H1 (cell line): ENCODE data around the gene SLC39A2. TPM values are rescaled to one million over a fixed set of nuclear protein-coding genes. Genes with fewer than 3 reads are reported as not detected.

Experiments used
- CTCF ChIA-PET: fragments of 300-600 bp; sonication (Branson Sonifier 250); formaldehyde crosslinking; loops from one replicate; lab custom pipeline; 2021; ENCODE audit not compliant: partially characterized antibody; lab: Charles Lee
- POLR2A ChIA-PET: fragments of 300-600 bp; sonication (Branson Sonifier 250); formaldehyde crosslinking; loops from one replicate; lab custom pipeline; 2021; ENCODE audit warnings: inconsistent platforms; ENCODE audit not compliant: partially characterized antibody; lab: Charles Lee
- DNase-seq, 2 experiments: peaks; one replicate each; pipeline versions ENCODE4 v3.0.0 to v3.0.0-alpha.2; 2010 to 2022; ENCODE audit warnings: low spot score in 2 of 2, low read depth in 1 of 2, mixed read lengths in 1 of 2
- FAIRE-seq: peaks from 2 replicates; lab custom pipeline; 2011; peaks lifted over from hg19 to GRCh38; lab: Jason Lieb, UNC
- H2AFZ ChIP-seq: 2 replicates; pipeline ENCODE4 v1.8.1; 2012; ENCODE audit warnings: low read length, inconsistent platforms
- H2AK5ac ChIP-seq: 2 replicates; pipeline ENCODE4 v1.6.1; 2013; ENCODE audit warnings: low read depth, low read length
- H2BK120ac ChIP-seq: replicated peaks from 2 replicates; pipeline ENCODE3; 2013; ENCODE audit warnings: low read depth, low read length, inconsistent platforms
- H2BK12ac ChIP-seq: 2 replicates; pipeline ENCODE4 v1.6.1; 2013; ENCODE audit warnings: low read depth, low read length
- H2BK15ac ChIP-seq: 2 replicates; pipeline ENCODE4 v1.6.1; 2013; ENCODE audit warnings: low read length
- H2BK20ac ChIP-seq: 2 replicates; pipeline ENCODE4 v1.6.1; 2013; ENCODE audit warnings: low read length
- H2BK5ac ChIP-seq: 2 replicates; pipeline ENCODE4 v1.6.1; 2013; ENCODE audit warnings: low read depth, low read length
- H3K14ac ChIP-seq: 2 replicates; pipeline ENCODE4 v1.6.1; 2013; ENCODE audit warnings: inconsistent platforms; ENCODE audit not compliant: insufficient read length
- H3K18ac ChIP-seq: 2 replicates; pipeline ENCODE4 v1.6.1; 2013; ENCODE audit warnings: low read length; ENCODE audit errors: extremely low read depth
- H3K23ac ChIP-seq: 2 replicates; pipeline ENCODE4 v1.6.1; 2013; ENCODE audit warnings: inconsistent platforms; ENCODE audit not compliant: insufficient read length
- H3K23me2 ChIP-seq: 2 replicates; pipeline ENCODE4 v1.6.1; 2013; ENCODE audit warnings: low read depth, low read length
- H3K27ac ChIP-seq: 2 replicates; pipeline ENCODE4 v1.6.1; 2011; ENCODE audit warnings: low read depth, low read length, inconsistent platforms
- H3K27me3 ChIP-seq, 4 experiments: replicated peaks in 1 of 4; 1 replicate in 1 of 4; 2 replicates in 3 of 4; pipeline versions ENCODE4 v1.6.1 to v1.8.1; 2011 to 2013; ENCODE audit warnings: low read length in 3 of 4, mild to moderate bottlenecking in 3 of 4, inconsistent platforms in 2 of 4, mixed read lengths in 2 of 4, moderate library complexity in 1 of 4; ENCODE audit not compliant: control insufficient read depth in 3 of 4, insufficient read depth in 3 of 4; ENCODE audit errors: extremely low read depth in 1 of 4
- H3K36me3 ChIP-seq, 4 experiments: 2 replicates each; pipeline versions ENCODE4 v1.6.1 to v1.8.1; 2011 to 2013; ENCODE audit warnings: mild to moderate bottlenecking in 4 of 4, low read length in 3 of 4, moderate library complexity in 2 of 4, control low read depth in 1 of 4, inconsistent platforms in 1 of 4; ENCODE audit not compliant: insufficient read depth in 4 of 4, control insufficient read depth in 2 of 4
- H3K4ac ChIP-seq: replicated peaks from 2 replicates; pipeline ENCODE3; 2013; ENCODE audit warnings: low read length, low read depth, mixed read lengths, inconsistent platforms; ENCODE audit not compliant: insufficient read length
- H3K4me1 ChIP-seq, 4 experiments: replicated peaks in 1 of 4; 1 replicate in 1 of 4; 2 replicates in 3 of 4; pipeline versions ENCODE4 v1.6.1 to v1.8.1; 2011 to 2013; ENCODE audit warnings: low read length in 3 of 4, inconsistent platforms in 2 of 4, mixed read lengths in 1 of 4; ENCODE audit not compliant: insufficient read depth in 4 of 4, control insufficient read depth in 3 of 4
- H3K4me2 ChIP-seq, 2 experiments: 2 replicates each; pipeline versions ENCODE4 v1.6.1 to v1.8.1; 2011 to 2013; ENCODE audit warnings: low read depth in 2 of 2, low read length in 2 of 2, control low read depth in 1 of 2, inconsistent platforms in 1 of 2, mild to moderate bottlenecking in 1 of 2; ENCODE audit not compliant: insufficient read depth in 1 of 2
- H3K4me3 ChIP-seq, 4 experiments: fragments of 200-600, 300-600 bp in 1 of 4; sonication (generic), shearing (Covaris generic), sonication (Bioruptor Twin) in 1 of 4; 2 replicates each; pipeline versions ENCODE4 v1.5.1 to v1.8.1; 2011 to 2016; ENCODE audit warnings: low read length in 4 of 4, low read depth in 3 of 4, control low read depth in 2 of 4, inconsistent platforms in 2 of 4, mild to moderate bottlenecking in 2 of 4, mixed read lengths in 1 of 4, moderate library complexity in 1 of 4; ENCODE audit not compliant: insufficient read depth in 2 of 4; ENCODE audit errors: extremely low read depth in 1 of 4
- H3K56ac ChIP-seq: replicated peaks from 2 replicates; pipeline ENCODE3; 2013; ENCODE audit warnings: low read depth, mild to moderate bottlenecking, mixed read lengths, low read length, inconsistent platforms; ENCODE audit not compliant: insufficient read length
- H3K79me1 ChIP-seq: 2 replicates; pipeline ENCODE4 v1.6.1; 2013; ENCODE audit warnings: low read depth, low read length, control low read depth
- H3K79me2 ChIP-seq, 2 experiments: 2 replicates each; pipeline versions ENCODE4 v1.6.1 to v1.8.1; 2012 to 2013; ENCODE audit warnings: low read length in 2 of 2, mild to moderate bottlenecking in 2 of 2, inconsistent platforms in 1 of 2; ENCODE audit not compliant: insufficient read depth in 2 of 2, control insufficient read depth in 1 of 2
- H3K9ac ChIP-seq, 4 experiments: replicated peaks in 1 of 4; 1 replicate in 1 of 4; 2 replicates in 3 of 4; pipeline versions ENCODE4 v1.6.1 to v1.8.1; 2011 to 2013; ENCODE audit warnings: low read depth in 3 of 4, low read length in 3 of 4, control low read depth in 2 of 4, mild to moderate bottlenecking in 2 of 4, moderate library complexity in 2 of 4, inconsistent platforms in 1 of 4; ENCODE audit errors: extremely low read depth in 1 of 4
- H3K9me3 ChIP-seq, 2 experiments: 2 replicates each; pipeline versions ENCODE4 v1.6.1 to v1.8.1; 2012 to 2013; ENCODE audit warnings: mild to moderate bottlenecking in 2 of 2, moderate library complexity in 2 of 2, control low read depth in 1 of 2, inconsistent platforms in 1 of 2, low read depth in 1 of 2, low read length in 1 of 2, mixed read lengths in 1 of 2; ENCODE audit not compliant: insufficient read depth in 2 of 2
- H4K20me1 ChIP-seq, 2 experiments: replicated peaks in 1 of 2; 2 replicates each; pipeline versions ENCODE3 to v1.8.1; 2011 to 2013; ENCODE audit warnings: inconsistent platforms in 2 of 2, low read length in 2 of 2, mild to moderate bottlenecking in 1 of 2; ENCODE audit not compliant: insufficient read depth in 2 of 2, control insufficient read depth in 1 of 2
- H4K5ac ChIP-seq: 2 replicates; pipeline ENCODE4 v1.6.1; 2013; ENCODE audit warnings: low read length, low read depth, mixed read lengths, inconsistent platforms; ENCODE audit not compliant: insufficient read length
- H4K8ac ChIP-seq: 2 replicates; pipeline ENCODE4 v1.8.0; 2013; ENCODE audit warnings: mild to moderate bottlenecking, moderate library complexity, low read length, inconsistent platforms; ENCODE audit not compliant: insufficient read depth; ENCODE audit errors: extremely low read depth
- H4K91ac ChIP-seq: replicated peaks from 2 replicates; pipeline ENCODE3; 2013; ENCODE audit warnings: low read length, mixed read lengths, inconsistent platforms; ENCODE audit not compliant: insufficient read length
- BCL11A ChIP-seq, 2 experiments: IDR thresholded peaks; one replicate each; pipeline ENCODE4 v1.6.1; 2011; ENCODE audit warnings: low read depth in 2 of 2, low read length in 2 of 2, mild to moderate bottlenecking in 2 of 2
- CBX5 ChIP-seq: fragments of 300-800, 300-1000 bp; sonication (generic); IDR thresholded peaks from 2 replicates; pipeline ENCODE4 v1.7.1; 2016; ENCODE audit warnings: antibody characterized with exemption, low read length, low read depth
- EZH2 ChIP-seq: fragments of 200-600 bp; sonication (generic); IDR thresholded peaks from 2 replicates; pipeline ENCODE4 v1.7.1; 2012; ENCODE audit warnings: low read depth, mild to moderate bottlenecking, moderate library complexity, low read length, inconsistent platforms; ENCODE audit not compliant: severe bottlenecking
- HDAC2 ChIP-seq, 2 experiments: fragments of 300-600 bp in 1 of 2; sonication (generic) in 1 of 2; IDR thresholded peaks; 2 replicates each; pipeline ENCODE4 v1.6.1; 2011 to 2012; ENCODE audit warnings: low read depth in 2 of 2, low read length in 2 of 2, mild to moderate bottlenecking in 2 of 2, moderate library complexity in 2 of 2, borderline replicate concordance in 1 of 2, inconsistent platforms in 1 of 2
- MAFK ChIP-seq: IDR thresholded peaks from 2 replicates; pipeline ENCODE4 v1.6.1; 2012; ENCODE audit warnings: low read depth, mild to moderate bottlenecking, improper control_type of control experiment, low read length
- POU5F1 ChIP-seq: IDR thresholded peaks from 2 replicates; pipeline ENCODE4 v1.6.1; 2011; ENCODE audit warnings: low read depth, mild to moderate bottlenecking, low read length, moderate library complexity
- SIRT6 ChIP-seq: IDR thresholded peaks from one replicate; pipeline ENCODE4 v1.7.1; 2012; ENCODE audit warnings: low read length, inconsistent platforms
- SIX5 ChIP-seq: IDR thresholded peaks from 2 replicates; pipeline ENCODE4 v1.6.1; 2011; ENCODE audit warnings: mild to moderate bottlenecking, low read depth, low read length
- SP4 ChIP-seq: IDR thresholded peaks from 2 replicates; pipeline ENCODE4 v1.6.1; 2012; ENCODE audit warnings: low read length, inconsistent platforms
- SUZ12 ChIP-seq: fragments of 200-600 bp; sonication (generic); IDR thresholded peaks from 2 replicates; pipeline ENCODE4 v1.6.1; 2012; ENCODE audit warnings: mild to moderate bottlenecking, inconsistent platforms, low read length, moderate library complexity, mixed read lengths
- WGBS, 2 experiments: shearing (Covaris generic) in 1 of 2; methylation state at CpG; one replicate each; pipeline versions ENCODE4 v1.1.6 to v1.1.7; 2013 to 2015; ENCODE audit warnings: low lambda C conversion rate in 2 of 2, mixed read lengths in 2 of 2, inconsistent platforms in 1 of 2, low coverage in 1 of 2, missing lambda C conversion rate in 1 of 2; ENCODE audit not compliant: insufficient replicate concordance in 2 of 2, insufficient coverage in 1 of 2, insufficient read length in 1 of 2; ENCODE audit errors: extremely low coverage in 1 of 2, missing lambda C conversion rate in 1 of 2; 5-methylcytosine and 5-hydroxymethylcytosine counted together
- polyA plus RNA-seq, 7 experiments: library from polyadenylated mRNA; depleted of rRNA in 3 of 7; stranded (reverse) in 5 of 7; unstranded in 2 of 7; fragments of >200 nt in 5 of 7; fragments of 200-250 nt in 2 of 7; gene quantifications; 1 replicate in 5 of 7; 2 replicates in 1 of 7; 4 replicates in 1 of 7; pipeline versions ENCODE4 v1.2.1 to v1.2.3, GENCODE V29; 2011 to 2013; ENCODE audit warnings: missing spikeins in 2 of 7, mixed read lengths in 2 of 7
- total RNA-seq: library from RNA; stranded (reverse); fragmentation: NEBNext Ultra II Directional; extraction: Animal tissue kit (Norgen Biotek cat#: 25700); gene quantifications from 2 replicates; pipeline ENCODE4 v1.2.1, GENCODE V29; 2021
- TF ChIP-seq, protein P1 (sequence below), 3 experiments: IDR thresholded peaks; 1 replicate in 2 of 3; 2 replicates in 1 of 3; pipeline versions ENCODE4 v1.5.1 to v1.6.1; 2011; ENCODE audit warnings: low read length in 3 of 3, mild to moderate bottlenecking in 3 of 3, inconsistent platforms in 2 of 3, low read depth in 1 of 3, moderate library complexity in 1 of 3; ENCODE audit not compliant: insufficient read depth in 1 of 3; ENCODE audit errors: control extremely low read depth in 1 of 3

SLC39A2 gene
- total and polyA plus RNA-seq, 2 of the 8 experiments (the other 6 are each of a cell fraction or from before 2014, with no cell fraction given): 0.14 to 0.22 TPM

DNA sequence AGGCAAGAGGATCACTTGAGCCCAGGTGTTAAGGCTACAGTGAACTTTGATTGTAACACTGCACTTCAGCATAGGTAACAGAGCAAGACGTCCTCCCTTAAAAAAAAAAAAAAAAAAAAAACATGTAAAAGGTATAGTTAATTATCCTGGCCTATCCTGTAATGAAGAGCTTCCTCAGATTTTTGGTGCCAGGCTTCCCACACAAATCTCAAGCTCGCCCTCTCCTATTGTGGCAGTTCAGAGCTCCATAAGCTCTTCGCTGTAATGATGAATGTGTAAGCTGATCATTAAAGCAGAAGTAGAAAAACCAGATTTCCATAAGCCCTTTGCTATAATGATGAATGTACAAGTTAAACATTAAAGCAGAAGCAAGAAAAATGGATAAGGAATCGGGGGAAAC, 2.0 kb upstream of the SLC39A2 start:
- Histone ChIP-seq H4K5ac (no peak overlapping the region), H4K8ac (no peak overlapping the region), H3K23ac (no peak overlapping the region), H3K36me3 (peaks cover 25 to 47% (median 36%) of the 10 kb centered on the region in 4 experiments), H3K9ac (no peak overlapping the region), H3K27ac (no peak overlapping the region), H3K23me2 (no peaks in the 10 kb centered on the region; the same call in 1 of the 2 replicates), H3K9me3 (no peaks in the 10 kb centered on the region), H3K18ac (no peak overlapping the region), H2BK5ac (no peak overlapping the region), H3K4me3 (no peak overlapping the region), H3K56ac (no peak overlapping the region), H2AK5ac (no peak overlapping the region), H3K4ac (no peak overlapping the region), H3K4me1 (peaks cover 2 to 6% (median 5%) of the 10 kb centered on the region in 4 experiments; a peak in 5 of 7 replicates), H3K79me1 (no peaks in the 10 kb centered on the region), H3K79me2 (no peaks in the 10 kb centered on the region), H2BK15ac (no peak overlapping the region), H3K14ac (no peak overlapping the region), H3K4me2 (no peak overlapping the region), H3K27me3 (no peaks in the 10 kb centered on the region), H4K91ac (no peak overlapping the region), H2BK120ac (no peak overlapping the region), H2BK20ac (no peak overlapping the region), H2BK12ac (no peak overlapping the region), H4K20me1 (peaks cover 0 to 2% of the 10 kb centered on the region in 2 experiments), H2AFZ (no peak overlapping the region)
- CTCF ChIA-PET: interaction anchor here (0.6 to 10.6 kb wide), 13 partner anchors 9 to 666 kb away, joined by 3 to 117 read pairs (median 5); partner anchors contain the start of gene RNASE1
- 83% methylated on average over 4 of the region's 4 CpGs; no CpG with 5 or more reads in 1 of the 2 experiments for WGBS, 2 experiments
- POLR2A ChIA-PET: interaction anchor here (0.6 to 1.8 kb wide), 5 partner anchors 9 to 173 kb away, joined by 3 to 4 read pairs (median 4); no protein-coding TSS in a partner anchor
- FAIRE-seq (no peak), DNase-seq (no peak)
- TF ChIP-seq MAFK (no peak), CBX5 (no peak), HDAC2 (IDR thresholded peaks at IDR 0.05; ENCODE audit: borderline replicate concordance in 1 of 2, low read depth in 2 of 2, low read length in 2 of 2) (no peak), SIX5 (no peak), SIRT6 (no peak), BCL11A (IDR thresholded peaks at IDR 0.05; ENCODE audit: low read depth in 2 of 2, low read length in 2 of 2) (no peak), EZH2 (no peak), POU5F1 (no peak), SUZ12 (no peak), SP4 (no peak)
- TF ChIP-seq, protein P1, sequence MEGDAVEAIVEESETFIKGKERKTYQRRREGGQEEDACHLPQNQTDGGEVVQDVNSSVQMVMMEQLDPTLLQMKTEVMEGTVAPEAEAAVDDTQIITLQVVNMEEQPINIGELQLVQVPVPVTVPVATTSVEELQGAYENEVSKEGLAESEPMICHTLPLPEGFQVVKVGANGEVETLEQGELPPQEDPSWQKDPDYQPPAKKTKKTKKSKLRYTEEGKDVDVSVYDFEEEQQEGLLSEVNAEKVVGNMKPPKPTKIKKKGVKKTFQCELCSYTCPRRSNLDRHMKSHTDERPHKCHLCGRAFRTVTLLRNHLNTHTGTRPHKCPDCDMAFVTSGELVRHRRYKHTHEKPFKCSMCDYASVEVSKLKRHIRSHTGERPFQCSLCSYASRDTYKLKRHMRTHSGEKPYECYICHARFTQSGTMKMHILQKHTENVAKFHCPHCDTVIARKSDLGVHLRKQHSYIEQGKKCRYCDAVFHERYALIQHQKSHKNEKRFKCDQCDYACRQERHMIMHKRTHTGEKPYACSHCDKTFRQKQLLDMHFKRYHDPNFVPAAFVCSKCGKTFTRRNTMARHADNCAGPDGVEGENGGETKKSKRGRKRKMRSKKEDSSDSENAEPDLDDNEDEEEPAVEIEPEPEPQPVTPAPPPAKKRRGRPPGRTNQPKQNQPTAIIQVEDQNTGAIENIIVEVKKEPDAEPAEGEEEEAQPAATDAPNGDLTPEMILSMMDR (IDR thresholded peaks at IDR 0.05; ENCODE audit: control extremely low read depth in 1 of 3, insufficient read depth in 1 of 3, low read depth in 1 of 3, low read length in 3 of 3): no peak
